HG03159 (cell line): ENCODE results near the gene NLN.
"Not testable (repeated sequence)": the region's sequence is repeated elsewhere in the genome, so short reads cannot be mapped to it uniquely, and the experiment has no call there.

ENCODE experiments used
- ATAC-seq: cut with Tn5 transposase; IDR thresholded peaks from one replicate; pipeline ENCODE4 v1.9.1; 2021; ENCODE audit warnings: mild to moderate bottlenecking, moderate library complexity; ENCODE audit not compliant: unreplicated experiment

Gene NLN

DNA sequence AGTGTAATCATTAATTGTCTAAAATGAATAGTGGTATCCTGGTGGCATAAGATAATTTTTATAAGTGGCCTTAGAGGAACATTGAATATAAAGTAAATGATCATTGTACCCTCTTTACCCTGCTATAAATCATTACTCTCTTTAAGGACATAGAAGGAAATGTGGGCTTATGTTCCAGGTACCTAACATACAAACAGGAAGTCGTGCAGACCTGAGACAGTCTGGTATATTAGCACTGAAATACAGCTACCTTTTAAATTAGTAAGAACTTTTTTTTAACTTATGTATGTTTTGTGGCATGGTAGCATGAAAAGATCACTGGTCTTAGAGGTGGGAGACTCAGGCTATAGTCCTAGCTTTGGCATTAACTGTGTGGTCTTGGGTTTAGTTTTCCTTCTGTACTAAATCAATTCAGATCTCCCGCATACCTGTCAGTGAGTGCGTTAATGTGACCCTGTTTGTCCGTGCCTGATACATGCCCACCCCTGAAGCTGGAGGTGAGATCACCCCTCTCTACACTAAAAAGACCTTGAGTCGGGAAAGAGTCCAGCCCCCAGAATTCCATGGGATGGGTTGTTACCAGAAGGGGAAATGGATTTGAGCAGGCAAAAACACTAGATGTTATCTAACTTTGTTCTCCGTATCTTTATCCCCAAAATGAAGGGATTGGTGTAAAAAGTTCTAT, 145.0 kb downstream of the NLN start:
- ATAC-seq = no peak

DNA sequence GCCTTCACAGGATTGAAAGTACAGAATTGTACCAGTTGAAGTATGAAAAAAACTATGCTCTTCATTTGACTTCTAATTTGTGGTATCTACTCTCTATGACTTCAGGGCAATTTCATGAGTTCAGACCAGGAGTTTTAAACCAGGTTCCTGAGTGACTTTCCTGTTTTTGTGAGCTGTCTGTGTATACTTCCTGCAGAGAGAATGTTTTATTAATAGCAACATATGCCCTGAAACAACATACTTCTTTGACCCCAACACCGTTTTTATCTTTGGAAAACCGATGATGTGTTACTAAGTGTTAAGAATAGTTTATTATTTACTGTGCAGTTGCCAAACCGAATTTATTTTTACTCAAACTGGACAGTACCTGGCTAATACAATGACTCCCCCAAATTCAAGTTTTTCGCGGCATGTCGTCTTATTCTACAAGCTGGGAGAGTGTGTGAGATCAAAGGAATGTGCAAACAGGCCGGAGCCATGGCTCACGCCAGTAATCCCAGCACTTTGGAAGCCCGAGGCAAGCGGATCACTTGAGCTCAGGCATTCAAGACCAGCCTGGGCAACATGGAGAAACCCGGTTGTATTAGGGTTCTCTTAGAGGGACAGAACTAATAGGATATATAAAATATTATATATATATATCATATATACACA, 145.7 kb downstream of the NLN start:
- no peak for ATAC-seq

GRCh38 chr5:65868509-65868908, 146.5 kb downstream of the NLN start:
- no peak for ATAC-seq

GRCh38 chr5:65871182-65871581, 149.2 kb downstream of the NLN start:
- ATAC-seq = no peak

- not testable (repeated sequence) for ATAC-seq
These were observed 149.8 kb downstream of the NLN start for GRCh38 chr5:65871776-65872175.

DNA sequence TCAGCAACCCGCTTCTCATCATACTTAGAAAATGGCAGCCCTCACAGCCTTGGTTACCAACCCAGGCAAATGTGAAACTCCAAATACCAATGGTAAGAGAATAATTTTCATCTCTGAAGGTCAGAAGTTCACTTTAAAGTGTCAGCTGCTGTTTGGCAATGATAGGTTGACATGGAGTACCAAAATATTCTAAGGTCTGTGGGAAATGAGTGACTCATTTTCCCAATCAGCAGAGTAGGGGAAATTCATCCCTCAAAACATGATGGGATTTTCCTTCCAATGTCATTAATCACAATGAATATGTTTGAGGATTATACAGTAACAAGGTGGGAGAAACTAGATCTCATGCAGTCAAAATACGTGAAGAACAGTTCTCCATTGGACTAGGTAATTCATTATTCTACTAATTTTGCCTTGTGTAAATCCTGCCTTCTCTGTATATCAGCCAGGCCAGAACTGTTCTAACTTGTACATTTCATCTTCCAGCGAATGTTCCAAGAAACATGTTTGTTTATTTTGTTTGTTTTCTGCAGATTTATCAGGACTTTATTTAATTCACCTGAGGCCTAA, 151.3 kb downstream of the NLN start:
- ATAC-seq = no peak

DNA sequence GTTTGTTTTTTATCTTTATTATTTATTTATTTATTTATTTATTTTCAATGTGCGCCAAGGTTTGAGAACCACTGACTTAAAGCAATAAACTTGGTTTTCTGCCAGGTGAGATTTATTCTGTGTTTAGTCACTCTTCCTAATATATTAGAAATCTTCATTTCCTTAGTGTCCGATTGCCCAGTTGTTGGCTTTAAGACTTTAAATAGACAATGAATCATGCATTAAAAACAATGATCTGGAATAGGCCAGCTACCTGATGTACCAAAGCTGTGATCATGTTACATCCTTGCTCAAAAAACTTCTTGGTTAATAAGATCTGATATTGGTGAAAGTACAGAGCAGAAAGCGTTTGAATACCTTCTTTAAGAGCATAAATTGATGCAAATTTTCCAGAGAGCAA, 152.2 kb downstream of the NLN start:
- ATAC-seq = no peak

- no peak for ATAC-seq
These were observed 154.5 kb downstream of the NLN start for GRCh38 chr5:65876496-65876895.

DNA sequence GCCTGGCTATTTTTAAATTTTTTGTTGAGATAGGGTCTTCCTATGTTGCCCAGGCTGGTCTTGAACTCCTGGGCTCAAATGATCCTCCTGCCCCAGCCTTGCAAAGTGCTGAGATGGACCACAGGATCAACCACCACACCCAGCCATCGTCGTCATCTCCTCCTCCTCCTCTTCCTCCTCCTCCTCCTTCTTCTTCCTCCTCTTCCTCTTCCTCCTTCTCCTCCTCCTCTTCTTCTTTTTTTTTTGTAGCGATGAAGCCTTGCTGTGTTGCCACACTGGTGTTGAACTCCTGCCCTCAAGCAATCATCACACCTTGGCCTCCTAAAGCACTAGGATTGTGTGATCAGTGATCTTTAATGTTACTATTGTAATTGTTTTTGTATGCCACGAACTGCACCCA, 155.0 kb downstream of the NLN start:
- ATAC-seq = no peak
